RPMI8226 (cell line): ENCODE measurements around the gene RPTN.

ENCODE experiments used
- DNase-seq: peaks from one replicate; pipeline ENCODE4 v3.0.0-alpha.2; 2015

RPTN gene

GRCh38 chr1:152110365-152110859 lies 48.6 kb downstream of the RPTN start:
- DNase-seq = peak; percentile 71

- no peak for DNase-seq
Measured at GRCh38 chr1:152109998-152110294, 49.1 kb downstream of the RPTN start.

- no peak for DNase-seq
Measured at GRCh38 chr1:152109231-152109997, 49.6 kb downstream of the RPTN start.

GRCh38 chr1:152108882-152109222 lies 50.2 kb downstream of the RPTN start:
- no peak for DNase-seq

GRCh38 chr1:152107984-152108881 lies 50.8 kb downstream of the RPTN start:
- DNase-seq = no peak

GRCh38 chr1:152107031-152107983 lies 51.7 kb downstream of the RPTN start:
- no peak for DNase-seq

GRCh38 chr1:152104854-152105253 lies 54.2 kb downstream of the RPTN start:
- DNase-seq = no peak
